ENCODE measurements around the gene TRAPPC1. TPM values are rescaled to one million over a fixed set of nuclear protein-coding genes. Genes with fewer than 3 reads are reported as not detected.

The TRAPPC1 gene
- total and polyA plus RNA-seq, 2 donors (not counting 3 experiments of a cell fraction or from before 2014, with no cell fraction given) = 146 to 250 TPM

GRCh38 chr17:7883781-7884386 lies 47.9 kb downstream of the TRAPPC1 start:
- dilution Hi-C loops (cut with MboI; ENCODE audit: extremely low pct_ligation_motif_present, low sequenced_read_pairs) = no loop called here

More at GRCh38 chr17:7883781-7884386, 47.9 kb downstream of the TRAPPC1 start:
- Histone ChIP-seq H3K9me3 (replicated peaks; ENCODE audit: control insufficient read depth, insufficient read depth, low read length) (no peaks in the 10 kb centered on the region), H3K4me2 (ENCODE audit: insufficient read depth, low read length) (peak overlapping the region; percentile 78), H3K4me3 (replicated peaks in 1 of 3; ENCODE audit: insufficient read depth in 1 of 3, low read depth in 1 of 3, low read length in 3 of 3) (peak overlapping the region; percentile 41 to 67 (median 60)), H3K27ac (ENCODE audit: insufficient read depth, low read depth, low read length) (peak overlapping the region; percentile 58), H3K9me1 (replicated peaks; ENCODE audit: control insufficient read depth, extremely low read depth, insufficient read depth, low read length) (no peaks in the 10 kb centered on the region), H3K4me1 (ENCODE audit: control insufficient read depth, extremely low read depth, insufficient read depth, low read length) (peaks cover 35% of the 10 kb centered on the region), H3K27me3 (ENCODE audit: control insufficient read depth in 2 of 2, insufficient read depth in 2 of 2, low read length in 2 of 2) (no peaks in the 10 kb centered on the region), H3K9ac (replicated peaks; ENCODE audit: extremely low read depth, insufficient read depth, low read length) (peak overlapping the region; percentile 86), H4K20me1 (replicated peaks; ENCODE audit: control insufficient read depth, extremely low read depth, insufficient read depth, low read length) (no peaks in the 10 kb centered on the region), H2AFZ (ENCODE audit: low read depth, low read length) (peak overlapping the region; percentile 50), H3K79me2 (ENCODE audit: control insufficient read depth, insufficient read depth, low read length) (peaks cover 21% of the 10 kb centered on the region), H3K36me3 (ENCODE audit: control insufficient read depth in 2 of 2, extremely low read depth in 1 of 2, insufficient read depth in 2 of 2, low read length in 2 of 2) (peaks cover 8 to 14% of the 10 kb centered on the region in 2 experiments)
- TF ChIP-seq MYC (IDR thresholded peaks at IDR 0.05; ENCODE audit: low read depth, low read length) (no peak), FOS (IDR thresholded peaks at IDR 0.05; ENCODE audit: borderline replicate concordance, insufficient read depth, low read length) (no peak), CTCF (IDR thresholded peaks at IDR 0.05; ENCODE audit: extremely low read depth in 1 of 2, insufficient read depth in 1 of 2, low read depth in 1 of 2, low read length in 2 of 2) (no peak), GATA2 (IDR thresholded peaks at IDR 0.05; ENCODE audit: insufficient read depth, insufficient read length, low read depth, low read length) (no peak), POLR2A (IDR thresholded peaks at IDR 0.05; ENCODE audit: low read depth, low read length) (no peak), POLR2AphosphoS5 (IDR thresholded peaks at IDR 0.05; ENCODE audit: insufficient read depth, low read depth, low read length) (no peak), JUN (IDR thresholded peaks at IDR 0.05; ENCODE audit: borderline replicate concordance, insufficient read depth, insufficient read length, low read depth) (no peak), MAX (IDR thresholded peaks at IDR 0.05; ENCODE audit: insufficient read depth, insufficient read length) (no peak), EZH2 (IDR thresholded peaks at IDR 0.05; ENCODE audit: borderline replicate concordance, low read depth, low read length, severe bottlenecking) (no peak)
- DNase-seq (ENCODE audit: low read depth, low spot score) (peak; percentile 58), FAIRE-seq (no peak)
- CTCF ChIA-PET = interaction anchor here (1.0 to 1.4 kb wide), 2 partner anchors 14 to 48 kb away, joined by 3 to 6 read pairs; no protein-coding TSS in a partner anchor
- BruUV-seq (replicated peaks) = no TSS peak
- POLR2A ChIA-PET = no interaction called here
- intact Hi-C loops (cut with micrococcal nuclease) = no loop called here

Data from endothelial cell of umbilical vein (primary cell).